ENCODE data around the gene ZNF425.

DNA sequence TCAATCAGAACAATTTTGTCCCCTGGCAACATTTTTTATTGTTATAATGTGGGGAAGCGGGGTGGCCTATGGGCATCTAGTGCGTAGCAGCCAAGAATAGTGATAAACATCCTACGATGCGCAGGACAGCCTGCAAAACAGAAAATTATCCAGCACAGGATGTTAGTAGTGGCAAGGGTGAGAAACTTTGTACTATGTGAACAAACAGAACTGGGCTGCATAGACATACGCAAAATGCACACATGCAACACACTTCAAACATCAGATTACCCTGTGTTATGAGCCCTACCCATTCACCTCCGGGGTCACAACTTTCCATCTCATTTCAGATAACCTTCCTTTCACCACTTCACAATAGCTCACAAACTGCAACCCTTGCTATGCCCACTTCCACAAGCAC, 38.7 kb downstream of the ZNF425 start:
- no peak for TF ChIP-seq POLR2AphosphoS5 (IDR thresholded peaks at IDR 0.05; ENCODE audit: borderline replicate concordance, low read depth, low read length)
- TF ChIP-seq EZH2 (IDR thresholded peaks at IDR 0.05): no peak
